GM12878 (cell line): Measurements from ENCODE around the gene SCAF8. TPM values are rescaled to one million over a fixed set of nuclear protein-coding genes. Genes with fewer than 3 reads are reported as not detected.

ENCODE experiments used
- ATAC-seq: fragments of 200-7000 bp; cut with Tn5 transposase; 3 replicates; pipeline ENCODE4 v1.9.1; 2020; ENCODE audit warnings: mild to moderate bottlenecking, moderate library complexity
- BruUV-seq: library from RNA; stranded (reverse); fragments of 400-500 nt; replicated peaks from 2 replicates; lab custom pipeline; 2021; lab: Mats Ljungman, UMichigan
- CTCF ChIA-PET: fragments of 300-600 bp; sonication (Branson Sonifier 250); formaldehyde crosslinking; extraction: SDS; loops from one replicate; lab custom pipeline; 2021; ENCODE audit warnings: inconsistent platforms; lab: Yijun Ruan, JAX
- POLR2A ChIA-PET: fragments of 350-600 bp; formaldehyde crosslinking; extraction: SDS; loops from one replicate; lab custom pipeline; 2021; ENCODE audit warnings: inconsistent platforms; lab: Charles Lee
- RAD21 ChIA-PET: fragments of 300-600 bp; sonication (Branson Sonifier 250); formaldehyde crosslinking; loops from one replicate; lab custom pipeline; 2023; ENCODE audit warnings: antibody characterized with exemption; ENCODE audit not compliant: unreplicated experiment; lab: Charles Lee
- SMC1A ChIA-PET: fragments of 300-600 bp; sonication (Branson Sonifier 250); formaldehyde crosslinking; loops from one replicate; lab custom pipeline; 2023; ENCODE audit not compliant: unreplicated experiment, uncharacterized antibody; lab: Charles Lee
- DNase-seq: peaks from one replicate; pipeline ENCODE4 v3.0.0-alpha.2; 2011; ENCODE audit warnings: low read depth, low spot score
- FAIRE-seq: peaks from 3 replicates; lab custom pipeline; 2011; peaks lifted over from hg19 to GRCh38; lab: Jason Lieb, UNC
- H2AFZ ChIP-seq: 2 replicates; pipeline ENCODE4 v1.6.0; 2011; ENCODE audit warnings: low read depth, low read length, control low read depth; ENCODE audit not compliant: control insufficient read depth
- H3K27ac ChIP-seq: 2 replicates; pipeline ENCODE4 v1.5.1; 2011; ENCODE audit warnings: control low read depth; ENCODE audit not compliant: control insufficient read depth, insufficient read depth
- H3K27me3 ChIP-seq, 2 experiments: replicated peaks in 1 of 2; 2 replicates each; pipeline versions ENCODE4 v1.6.0 to v1.6.1; 2011; ENCODE audit warnings: low read length in 1 of 2; ENCODE audit not compliant: control insufficient read depth in 2 of 2, insufficient read depth in 2 of 2
- H3K36me3 ChIP-seq, 2 experiments: 2 replicates each; pipeline ENCODE4 v1.5.1; 2011; ENCODE audit warnings: low read length in 1 of 2; ENCODE audit not compliant: control insufficient read depth in 2 of 2, insufficient read depth in 2 of 2
- H3K4me1 ChIP-seq: 2 replicates; pipeline ENCODE4 v1.6.1; 2011; ENCODE audit warnings: mild to moderate bottlenecking, low read length, moderate library complexity, mixed read lengths; ENCODE audit not compliant: control insufficient read depth, insufficient read depth
- H3K4me2 ChIP-seq: 2 replicates; pipeline ENCODE4 v1.6.0; 2011; ENCODE audit warnings: control low read depth; ENCODE audit not compliant: control insufficient read depth, insufficient read depth
- H3K4me3 ChIP-seq: fragments of 200-600 bp; sonication (generic); 2 replicates; pipeline ENCODE4 v1.5.1; 2016
- H3K79me2 ChIP-seq: 2 replicates; pipeline ENCODE4 v1.6.0; 2011; ENCODE audit warnings: low read length; ENCODE audit not compliant: control insufficient read depth, insufficient read depth
- H3K9ac ChIP-seq: 2 replicates; pipeline ENCODE4 v1.8.0; 2011; ENCODE audit warnings: low read length, control low read depth, mixed read lengths; ENCODE audit not compliant: control insufficient read depth, insufficient read depth
- H3K9me3 ChIP-seq: replicated peaks from 3 replicates; pipeline ENCODE4 v1.5.1; 2011; ENCODE audit warnings: mild to moderate bottlenecking, low read length; ENCODE audit not compliant: control insufficient read depth, insufficient read depth
- H4K20me1 ChIP-seq: 2 replicates; pipeline ENCODE4 v1.6.0; 2011; ENCODE audit not compliant: control insufficient read depth, insufficient read depth
- BCL11A ChIP-seq: IDR thresholded peaks from 2 replicates; pipeline ENCODE4 v1.6.1; 2011; ENCODE audit warnings: low read depth, low read length
- ESRRA ChIP-seq: IDR thresholded peaks from 2 replicates; pipeline ENCODE4 v1.6.1; 2012; ENCODE audit warnings: mild to moderate bottlenecking, low read length, improper control_type of control experiment
- GATAD2B ChIP-seq: fragments of 450-650 bp; conservative IDR thresholded peaks from 2 replicates; pipeline ENCODE4 v1.6.1; 2017; ENCODE audit warnings: low read depth, mild to moderate bottlenecking, moderate library complexity
- HDAC2 ChIP-seq: fragments of 200-600 bp; sonication (generic); IDR thresholded peaks from 2 replicates; pipeline ENCODE4 v1.6.1; 2017
- JUND ChIP-seq: IDR thresholded peaks from 2 replicates; pipeline ENCODE4 v1.6.1; 2012; ENCODE audit warnings: low read depth, mild to moderate bottlenecking, low read length, improper control_type of control experiment, moderate library complexity
- KAT2A ChIP-seq: conservative IDR thresholded peaks from 2 replicates; pipeline ENCODE4 v1.6.1; 2011; ENCODE audit warnings: low read depth, low read length; ENCODE audit not compliant: control insufficient read depth
- KDM1A ChIP-seq: fragments of 200-600 bp; sonication (generic); IDR thresholded peaks from 2 replicates; pipeline ENCODE4 v1.6.1; 2016; ENCODE audit warnings: borderline replicate concordance
- POLR2AphosphoS2 ChIP-seq: IDR thresholded peaks from 2 replicates; pipeline ENCODE4 v1.6.1; 2011; ENCODE audit warnings: low read depth, mild to moderate bottlenecking, low read length, improper control_type of control experiment, moderate library complexity
- RAD51 ChIP-seq: fragments of 450-650 bp; IDR thresholded peaks from 2 replicates; pipeline ENCODE4 v1.6.1; 2016; ENCODE audit warnings: moderate library complexity, mild to moderate bottlenecking, inconsistent platforms
- SIN3A ChIP-seq: IDR thresholded peaks from 2 replicates; pipeline ENCODE4 v1.6.1; 2012; ENCODE audit warnings: low read depth, low read length, improper control_type of control experiment
- SRF ChIP-seq, 2 experiments: IDR thresholded peaks; 2 replicates each; pipeline ENCODE4 v1.6.1; 2011; ENCODE audit warnings: low read depth in 2 of 2, low read length in 2 of 2, mild to moderate bottlenecking in 1 of 2, moderate library complexity in 1 of 2
- WGBS: methylation state at CpG from one replicate; pipeline ENCODE4 v1.1.6; 2016; ENCODE audit warnings: low lambda C conversion rate; ENCODE audit not compliant: insufficient replicate concordance, insufficient coverage; ENCODE audit errors: missing lambda C conversion rate; 5-methylcytosine and 5-hydroxymethylcytosine counted together
- in situ Hi-C: fragments of 300-500 bp; cut with MboI; formaldehyde crosslinking; loops from 9 replicates; pipeline ENCODE4 v1.14.3; 2018; ENCODE audit warnings: mixed read lengths
- intact Hi-C: fragments of 100-400 bp; cut with micrococcal nuclease; formaldehyde crosslinking; loops from one replicate; pipeline ENCODE4 v1.14.2; 2022; ENCODE audit not compliant: unreplicated experiment
- polyA plus RNA-seq, 11 experiments: library from polyadenylated mRNA; depleted of rRNA in 4 of 11; unstranded in 6 of 11; stranded (reverse) in 5 of 11; fragments of >200 nt; fragmentation: Nextera tagmentation in 4 of 11; fragmentation: Illumina TruSeq in 1 of 11; extraction: Ambion mirVana in 4 of 11; extraction: Trizol in 1 of 11; gene quantifications; 1 replicate in 1 of 11; 2 replicates in 10 of 11; pipeline versions ENCODE4 v1.2.1 to v1.2.3, GENCODE V29; 2011 to 2016; ENCODE audit warnings: inconsistent platforms in 2 of 11, missing spikeins in 2 of 11, low read depth in 1 of 11
- total RNA-seq, 4 experiments: library from RNA; depleted of rRNA in 3 of 4; stranded (reverse); fragments of >200 nt in 3 of 4; fragmentation: Illumina TruSeq in 1 of 4; extraction: Trizol in 1 of 4; gene quantifications; 2 replicates each; pipeline versions ENCODE4 v1.2.1 to v1.2.3, GENCODE V29; 2013 to 2021

The SCAF8 gene
- total and polyA plus RNA-seq, 10 of the 15 experiments (the other 5 are each of a cell fraction or from before 2014, with no cell fraction given) = 8.1 to 28.8 (median 15.9) TPM

- intact Hi-C loops = no loop called here
- FAIRE-seq (no peak), ATAC-seq (no peak), DNase-seq (no peak)
- Histone ChIP-seq H3K4me3 (no peak overlapping the region), H3K4me1 (no peaks in the 10 kb centered on the region), H3K79me2 (no peaks in the 10 kb centered on the region), H3K9me3 (no peaks in the 10 kb centered on the region), H3K9ac (no peak overlapping the region), H3K27ac (no peak overlapping the region), H2AFZ (no peak overlapping the region), H3K36me3 (peaks cover 0 to 6% of the 10 kb centered on the region in 2 experiments; a peak in 1 of 4 replicates), H3K4me2 (no peak overlapping the region), H4K20me1 (no peaks in the 10 kb centered on the region), H3K27me3 (no peaks in the 10 kb centered on the region)
- POLR2A ChIA-PET = no interaction called here
- SMC1A ChIA-PET = no interaction called here
- CTCF ChIA-PET = interaction anchor here (0.9 to 1.1 kb wide), 2 partner anchors 11 to 16 kb away, joined by 3 read pairs; no protein-coding TSS in a partner anchor
- RAD21 ChIA-PET = no interaction called here
- in situ Hi-C loops = no loop called here
- no TSS peak for BruUV-seq
- TF ChIP-seq SIN3A (no peak), GATAD2B (no peak), ESRRA (no peak), SRF (IDR thresholded peaks at IDR 0.05; ENCODE audit: low read depth in 2 of 2, low read length in 2 of 2) (no peak), HDAC2 (no peak), BCL11A (no peak), JUND (no peak), KAT2A (no peak), RAD51 (no peak), POLR2AphosphoS2 (no peak), KDM1A (no peak)
- TF ChIP-seq, all 136 proteins: peak for 0
- WGBS = 90% methylated on average over 6 of the region's 6 CpGs
Observed at GRCh38 chr6:154878871-154879491, 145.8 kb downstream of the SCAF8 start.
